GM12873 (cell line): ENCODE data around the gene POLD1.
A peak's percentile ranks its signal among the peaks of the same experiment; 100 is the strongest.

Experiments
- CTCF ChIP-seq: IDR thresholded peaks from 2 replicates; pipeline ENCODE4 v1.5.1; 2012; ENCODE audit warnings: low read depth, mild to moderate bottlenecking, moderate library complexity, low read length, control low read depth; ENCODE audit not compliant: insufficient read depth; ENCODE audit errors: missing control alignments

Gene POLD1

DNA sequence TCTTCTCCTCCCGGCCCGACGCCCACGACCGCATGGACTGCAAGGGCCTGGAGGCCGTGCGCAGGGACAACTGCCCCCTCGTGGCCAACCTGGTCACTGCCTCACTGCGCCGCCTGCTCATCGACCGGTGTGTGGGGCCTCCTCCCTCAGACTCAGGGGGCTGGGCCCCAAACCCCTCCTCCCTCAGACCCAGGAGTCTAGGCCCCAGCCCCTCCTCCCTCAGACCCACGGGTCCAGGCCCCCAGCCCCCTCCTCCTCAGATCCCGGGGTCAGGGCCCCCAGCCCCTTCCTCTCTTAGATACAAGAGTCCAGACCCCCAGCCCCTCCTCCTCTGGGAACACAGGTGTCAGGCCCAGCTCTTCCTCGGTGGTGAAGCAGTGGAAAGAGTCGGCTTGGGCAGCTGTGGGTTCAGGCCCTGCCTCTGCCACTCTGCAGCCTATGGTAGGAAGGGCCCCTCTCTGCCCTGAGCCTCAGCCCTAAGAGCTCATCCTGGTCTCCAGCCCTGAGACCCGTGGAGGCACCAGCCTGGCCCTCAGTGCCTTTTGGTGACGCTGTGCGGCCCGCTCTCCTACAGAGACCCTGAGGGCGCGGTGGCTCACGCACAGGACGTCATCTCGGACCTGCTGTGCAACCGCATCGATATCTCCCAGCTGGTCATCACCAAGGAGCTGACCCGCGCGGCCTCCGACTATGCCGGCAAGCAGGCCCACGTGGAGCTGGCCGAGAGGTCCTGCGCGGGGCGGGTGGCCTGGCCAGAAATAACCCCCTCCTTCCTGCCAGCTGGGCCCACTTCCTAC is 30.9 kb downstream of the POLD1 start:
- peak; percentile 96 for TF ChIP-seq CTCF

GRCh38 chr19:50415661-50416033 is 31.5 kb downstream of the POLD1 start:
- TF ChIP-seq CTCF, result no peak

GRCh38 chr19:50416034-50416977 is 32.2 kb downstream of the POLD1 start:
- no peak for TF ChIP-seq CTCF

GRCh38 chr19:50417111-50418081 is 33.2 kb downstream of the POLD1 start:
- TF ChIP-seq CTCF, result no peak

DNA sequence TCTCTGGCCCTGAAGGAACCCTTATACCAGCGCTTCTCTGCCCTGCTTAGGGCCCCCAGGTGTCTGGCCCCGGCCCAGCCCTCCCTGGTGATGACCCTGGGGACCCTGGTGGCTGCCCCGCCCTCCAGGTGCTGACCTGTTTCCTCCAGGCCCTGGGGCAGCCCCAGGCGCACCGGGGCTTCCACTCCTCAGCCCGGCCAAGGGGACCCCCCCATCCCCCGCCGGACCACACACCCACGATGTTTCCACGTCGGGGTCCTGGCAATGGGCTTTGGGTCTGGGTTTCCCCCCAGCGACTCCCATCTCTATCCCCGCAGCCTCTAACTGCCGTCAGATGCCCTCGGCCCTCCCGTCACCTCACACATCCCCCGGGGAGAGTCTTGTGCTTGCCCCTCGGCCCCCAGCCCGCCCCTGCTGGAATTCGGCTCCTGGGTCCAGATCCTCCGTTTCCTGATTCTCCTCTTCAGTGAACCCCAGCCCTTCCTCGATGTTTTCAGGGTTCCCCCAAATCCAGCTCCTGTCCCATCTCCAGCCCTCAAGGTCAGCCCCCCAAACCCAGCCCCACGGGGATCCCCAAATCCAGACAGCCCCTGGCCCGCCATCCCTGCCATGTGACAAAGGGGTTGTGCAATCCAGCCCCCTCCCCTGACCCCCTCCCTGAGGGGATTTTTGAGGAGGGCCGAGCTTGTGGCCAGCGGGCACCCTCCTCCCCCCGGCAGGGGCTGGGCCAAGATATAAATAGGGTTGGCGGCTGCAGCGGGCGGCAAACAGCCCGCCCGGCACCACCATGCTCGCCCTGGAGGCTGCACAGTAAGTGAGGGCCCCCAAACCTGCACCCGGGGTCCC is 34.3 kb downstream of the POLD1 start, which contains the start of gene SPIB:
Gene SPIB (plus strand): TSS at position 763 of the 846 bp plus-strand sequence. CDS start 25 bp downstream, at position 788.
- TF ChIP-seq CTCF, result no peak

DNA sequence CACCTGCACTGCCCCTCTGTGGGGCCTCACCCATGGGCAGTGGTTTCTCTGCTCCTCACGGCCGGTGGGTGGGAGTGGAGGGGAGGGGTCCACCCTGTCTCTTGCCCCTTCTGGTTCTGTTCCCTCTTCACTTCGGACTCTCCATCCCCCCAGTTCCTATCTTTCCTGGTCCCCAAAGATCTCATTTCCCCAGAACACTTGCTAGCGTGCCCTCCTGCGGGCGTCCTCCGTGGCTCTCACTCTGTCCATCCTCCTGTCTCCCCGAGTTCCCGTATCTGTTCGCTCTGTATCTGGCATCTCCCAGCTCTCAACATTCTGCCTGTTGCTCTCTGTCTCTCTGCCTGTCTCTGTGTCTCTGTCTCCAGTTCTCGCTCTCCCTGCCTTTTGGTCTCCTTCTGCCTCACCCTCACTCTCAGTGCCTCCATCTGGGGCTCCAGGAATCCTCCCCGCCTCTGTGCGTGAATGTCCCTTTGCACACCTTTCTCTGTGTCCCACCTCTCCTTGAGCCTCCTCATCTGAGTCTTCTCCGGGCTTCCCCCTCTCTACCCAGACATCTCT is 35.0 kb downstream of the POLD1 start:
- no peak for TF ChIP-seq CTCF
